HepG2 (cell line): Measurements from ENCODE around the gene DNALI1. TPM values are rescaled to one million over a fixed set of nuclear protein-coding genes. Genes with fewer than 3 reads are reported as not detected.

Experiments
- CREB1 ChIP-seq, 2 experiments: fragments of 450-650 bp in 1 of 2; IDR thresholded peaks; 2 replicates each; pipeline ENCODE4 v1.6.1; 2016 to 2017; ENCODE audit warnings: control low read depth in 1 of 2, mild to moderate bottlenecking in 1 of 2, missing compliant biosample characterization in 1 of 2, missing genetic modification characterization in 1 of 2
- HCFC1 ChIP-seq: fragments of 150-350 bp; IDR thresholded peaks from 2 replicates; pipeline ENCODE4 v1.6.1; 2014; ENCODE audit warnings: low read depth, low read length
- HNRNPUL1 ChIP-seq: fragments of 200-400 bp; formaldehyde crosslinking; IDR thresholded peaks from 2 replicates; pipeline ENCODE4 v1.6.1; 2017; ENCODE audit warnings: low read depth, mild to moderate bottlenecking, low read length, moderate library complexity
- IRF9 ChIP-seq: sonication (generic); formaldehyde crosslinking; IDR thresholded peaks from 2 replicates; pipeline ENCODE4 v1.8.0; 2022; ENCODE audit warnings: missing genetic modification reagents, mild to moderate bottlenecking, borderline replicate concordance
- KLF12 ChIP-seq: sonication (generic); formaldehyde crosslinking; IDR thresholded peaks from 2 replicates; pipeline ENCODE4 v1.4.0; 2020; ENCODE audit warnings: missing genetic modification reagents, borderline replicate concordance
- KLF13 ChIP-seq: sonication (generic); formaldehyde crosslinking; IDR thresholded peaks from 2 replicates; pipeline ENCODE4 v1.4.0; 2020; ENCODE audit warnings: mild to moderate bottlenecking, missing genetic modification reagents
- MXD4 ChIP-seq: IDR thresholded peaks from 2 replicates; pipeline ENCODE4 v1.6.1; 2016; ENCODE audit warnings: mild to moderate bottlenecking, missing biosample characterization, missing genetic modification reagents
- NFAT5 ChIP-seq: sonication (generic); formaldehyde crosslinking; IDR thresholded peaks from 2 replicates; pipeline ENCODE4 v1.4.0; 2020; ENCODE audit warnings: missing genetic modification reagents
- PBX3 ChIP-seq: sonication (generic); formaldehyde crosslinking; IDR thresholded peaks from 2 replicates; pipeline ENCODE4 v1.8.1; 2023; ENCODE audit warnings: missing genetic modification reagents, inconsistent platforms, borderline replicate concordance
- REPIN1 ChIP-seq: sonication (generic); formaldehyde crosslinking; IDR thresholded peaks from 2 replicates; pipeline ENCODE4 v1.8.0; 2022; ENCODE audit warnings: missing genetic modification reagents, low read depth, mild to moderate bottlenecking, borderline replicate concordance
- TBL1XR1 ChIP-seq: fragments of 150-350 bp; IDR thresholded peaks from 2 replicates; pipeline ENCODE4 v1.6.1; 2014; ENCODE audit warnings: borderline replicate concordance, low read length; ENCODE audit not compliant: partially characterized antibody
- TEF ChIP-seq: sonication (generic); formaldehyde crosslinking; IDR thresholded peaks from 2 replicates; pipeline ENCODE4 v1.5.0; 2020; ENCODE audit warnings: missing genetic modification reagents
- THRA ChIP-seq: sonication (generic); formaldehyde crosslinking; IDR thresholded peaks from 2 replicates; pipeline ENCODE4 v1.4.0; 2020; ENCODE audit warnings: missing genetic modification reagents, borderline replicate concordance
- ZBTB43 ChIP-seq: sonication (generic); formaldehyde crosslinking; conservative IDR thresholded peaks from 2 replicates; pipeline ENCODE4 v1.4.0; 2020; ENCODE audit warnings: missing genetic modification reagents
- ZNF720 ChIP-seq: sonication (generic); formaldehyde crosslinking; IDR thresholded peaks from 2 replicates; pipeline ENCODE4 v1.4.0; 2020; ENCODE audit warnings: missing genetic modification reagents
- polyA plus RNA-seq, 8 experiments: library from polyadenylated mRNA; depleted of rRNA in 3 of 8; stranded (reverse) in 7 of 8; unstranded in 1 of 8; fragments of >200 nt; fragmentation: Illumina TruSeq in 4 of 8; extraction: Trizol in 4 of 8; gene quantifications; 2 replicates each; pipeline versions ENCODE4 v1.2.1 to v1.2.3, GENCODE V29; 2011 to 2016; ENCODE audit warnings: low read depth in 4 of 8, missing spikeins in 1 of 8, mixed read lengths in 1 of 8; ENCODE audit not compliant: insufficient read depth in 1 of 8
- total RNA-seq, 5 experiments: library from RNA; depleted of rRNA; stranded (reverse); fragments of >200 nt; fragmentation: Illumina TruSeq; extraction: Trizol; gene quantifications; 2 replicates each; pipeline ENCODE4 v1.2.3, GENCODE V29; 2016; ENCODE audit warnings: low read depth in 1 of 5

The DNALI1 gene
- total and polyA plus RNA-seq, 2 of the 13 experiments (the other 11 are each of a cell fraction or from before 2014, with no cell fraction given) = 0.42 to 0.70 TPM

- TF ChIP-seq NFAT5 (CRISPR knock-in tag) = peak; percentile 94
- TF ChIP-seq HNRNPUL1 = no peak
- TF ChIP-seq TEF = no peak; the same call in 1 of the 2 replicates
- TF ChIP-seq KLF12 = peak; percentile 80; the same call in 1 of the 2 replicates
- no peak for TF ChIP-seq MXD4
- TF ChIP-seq KLF13 (CRISPR knock-in tag) = no peak
- TF ChIP-seq HCFC1 = peak; percentile 18; the same call in 1 of the 2 replicates
- peak; percentile 76; the same call in 1 of the 2 replicates for TF ChIP-seq IRF9 (CRISPR knock-in tag)
- TF ChIP-seq ZBTB43 (CRISPR knock-in tag) = peak; percentile 69; the same call in 1 of the 2 replicates
- TF ChIP-seq TBL1XR1 = no peak
- no peak for TF ChIP-seq CREB1 (IDR thresholded peaks at IDR 0.05)
- peak; percentile 69; the same call in 1 of the 2 replicates for TF ChIP-seq CREB1 (CRISPR knock-in tag; IDR thresholded peaks at IDR 0.05)
- 0 out of 2 replicates have a peak, but pooled peaks have one; percentile 42 for TF ChIP-seq PBX3 (CRISPR knock-in tag)
- peak; percentile 75; the same call in 1 of the 2 replicates for TF ChIP-seq REPIN1 (CRISPR knock-in tag)
- no peak for TF ChIP-seq ZNF720 (CRISPR knock-in tag)
- 0 out of 2 replicates have a peak, but pooled peaks have one; percentile 50 for TF ChIP-seq THRA
These were observed 42.2 kb upstream of the DNALI1 start, which contains the start of gene MEAF6 (continued) for GRCh38 chr1:37514350-37515184.
